Measurements from ENCODE around the gene DIDO1. TPM values are rescaled to one million over a fixed set of nuclear protein-coding genes. Genes with fewer than 3 reads are reported as not detected.

Gene DIDO1
- total RNA-seq, 2 donors from 2014 or later: 63.8 to 80.4 TPM

DNA sequence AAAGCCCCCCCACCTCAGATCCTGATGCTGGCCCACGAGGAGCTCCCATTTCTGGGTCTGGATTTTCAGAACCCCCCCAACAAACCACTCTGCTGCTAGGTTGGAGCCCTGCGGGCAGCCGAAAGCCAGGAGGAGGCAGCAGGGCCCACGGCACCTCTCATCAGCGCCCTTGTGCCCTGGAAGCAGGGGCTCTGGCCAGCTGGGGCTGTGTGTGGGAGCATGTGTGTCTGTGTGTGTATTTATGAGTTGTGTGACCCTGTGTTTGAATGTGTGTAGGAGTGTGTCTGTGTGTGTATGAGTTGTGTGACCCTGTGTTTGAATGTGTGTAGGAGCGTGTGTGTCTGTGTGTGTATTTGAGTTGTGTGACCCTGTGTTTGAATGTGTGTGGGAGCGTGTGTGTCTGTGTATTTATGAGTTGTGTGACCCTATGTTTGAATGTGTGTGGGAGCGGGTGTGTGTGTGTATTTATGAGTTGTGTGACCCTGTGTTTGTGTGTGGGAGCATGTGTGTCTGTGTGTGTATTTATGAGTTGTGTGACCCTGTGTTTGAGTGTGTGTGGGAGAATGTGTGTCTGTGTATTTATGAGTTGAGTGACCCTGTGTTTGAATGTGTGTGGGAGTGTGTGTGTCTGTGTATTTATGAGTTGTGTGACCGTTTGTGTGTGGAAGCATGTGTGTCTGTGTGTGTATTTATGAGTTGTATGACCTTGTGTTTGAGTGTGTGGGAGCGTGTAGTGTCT is 45.1 kb upstream of the DIDO1 start:
- no peak for ATAC-seq (ENCODE audit: insufficient number of reproducible peaks, low FRiP score, low read depth)
- H3K4me3 ChIP-seq: no peak overlapping the region
- no peaks in the 10 kb centered on the region for H3K27me3 ChIP-seq (replicated peaks; ENCODE audit: insufficient read depth)
- TF ChIP-seq, protein P1, sequence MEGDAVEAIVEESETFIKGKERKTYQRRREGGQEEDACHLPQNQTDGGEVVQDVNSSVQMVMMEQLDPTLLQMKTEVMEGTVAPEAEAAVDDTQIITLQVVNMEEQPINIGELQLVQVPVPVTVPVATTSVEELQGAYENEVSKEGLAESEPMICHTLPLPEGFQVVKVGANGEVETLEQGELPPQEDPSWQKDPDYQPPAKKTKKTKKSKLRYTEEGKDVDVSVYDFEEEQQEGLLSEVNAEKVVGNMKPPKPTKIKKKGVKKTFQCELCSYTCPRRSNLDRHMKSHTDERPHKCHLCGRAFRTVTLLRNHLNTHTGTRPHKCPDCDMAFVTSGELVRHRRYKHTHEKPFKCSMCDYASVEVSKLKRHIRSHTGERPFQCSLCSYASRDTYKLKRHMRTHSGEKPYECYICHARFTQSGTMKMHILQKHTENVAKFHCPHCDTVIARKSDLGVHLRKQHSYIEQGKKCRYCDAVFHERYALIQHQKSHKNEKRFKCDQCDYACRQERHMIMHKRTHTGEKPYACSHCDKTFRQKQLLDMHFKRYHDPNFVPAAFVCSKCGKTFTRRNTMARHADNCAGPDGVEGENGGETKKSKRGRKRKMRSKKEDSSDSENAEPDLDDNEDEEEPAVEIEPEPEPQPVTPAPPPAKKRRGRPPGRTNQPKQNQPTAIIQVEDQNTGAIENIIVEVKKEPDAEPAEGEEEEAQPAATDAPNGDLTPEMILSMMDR (IDR thresholded peaks at IDR 0.05): no peak
- peaks cover 6 to 11% of the 10 kb centered on the region in 2 donors for H3K4me1 ChIP-seq (ENCODE audit: control insufficient read depth in 1 of 2, low read depth in 2 of 2)
- no peak for DNase-seq (ENCODE audit: low spot score)
- no peaks in the 10 kb centered on the region for H3K9me3 ChIP-seq
- H3K36me3 ChIP-seq: no peaks in the 10 kb centered on the region
- H3K27ac ChIP-seq: no peak overlapping the region

DNA sequence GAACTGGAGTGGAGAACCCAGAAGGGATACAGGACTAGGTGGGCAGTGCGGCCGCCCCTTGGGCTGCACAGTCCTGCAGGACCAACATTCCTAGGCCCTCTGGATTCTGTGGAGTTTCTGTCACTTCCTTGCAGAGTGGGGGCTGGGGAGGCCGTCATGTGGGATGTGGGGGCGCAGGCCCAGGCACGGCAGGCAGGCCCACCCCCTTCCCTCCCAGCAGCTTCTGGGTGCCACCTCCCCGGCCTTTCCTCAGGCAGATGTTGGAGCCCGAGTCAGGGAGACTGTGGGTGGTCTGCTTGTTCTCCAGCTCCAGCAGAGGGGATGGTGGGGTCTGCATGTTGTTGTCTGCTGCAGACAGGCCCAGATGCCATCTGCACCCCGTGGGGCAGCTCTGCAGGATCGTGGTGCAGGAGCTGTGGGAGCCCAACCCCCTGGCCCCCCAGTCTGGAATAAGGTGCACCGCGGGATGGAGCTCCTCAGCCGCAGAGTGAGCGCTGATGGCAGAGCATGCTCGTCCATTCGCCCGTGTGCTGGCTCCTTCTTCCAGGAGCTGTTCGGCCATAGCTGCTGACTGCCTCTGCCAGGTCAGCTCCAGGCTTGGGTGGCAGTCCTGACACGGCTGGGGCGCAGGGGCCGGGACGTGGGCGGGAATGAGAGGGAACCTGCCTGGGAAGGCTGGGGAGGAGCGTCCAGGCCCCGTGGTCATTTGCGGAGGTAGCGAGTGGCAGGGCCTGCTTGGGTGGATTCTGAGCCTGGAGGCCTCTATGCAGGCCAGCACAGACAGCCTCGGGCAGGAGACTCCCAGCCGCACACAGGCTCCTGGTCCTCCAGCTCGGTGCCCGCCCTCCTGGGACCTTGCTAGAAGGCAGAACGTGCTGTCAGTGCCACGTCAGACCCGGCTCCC is 44.3 kb upstream of the DIDO1 start:
- no peaks in the 10 kb centered on the region for H3K27me3 ChIP-seq (replicated peaks; ENCODE audit: insufficient read depth)
- H3K36me3 ChIP-seq: no peaks in the 10 kb centered on the region
- DNase-seq (ENCODE audit: low spot score): no peak

DNA sequence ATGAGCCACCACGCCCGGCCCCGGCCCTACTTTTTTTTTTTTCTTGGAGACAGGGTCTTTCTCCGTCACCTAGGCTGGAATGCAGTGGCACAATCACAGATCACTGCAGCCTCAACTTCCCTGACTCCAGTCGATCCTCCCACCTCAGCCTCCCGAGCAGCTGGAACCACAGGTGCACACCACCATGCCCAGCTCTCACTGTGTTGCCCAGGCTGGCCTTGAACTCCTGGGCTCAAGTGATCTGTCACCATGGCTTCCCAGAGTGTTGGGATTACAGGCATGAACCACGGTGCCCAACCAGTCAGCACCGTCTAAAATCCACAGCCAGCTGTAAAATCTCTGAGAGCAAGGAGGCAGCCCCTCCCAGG is 43.6 kb upstream of the DIDO1 start:
- Histone ChIP-seq H3K4me1 (ENCODE audit: control insufficient read depth in 1 of 2, low read depth in 2 of 2) (peaks cover 6 to 11% of the 10 kb centered on the region in 2 donors), H3K4me3 (no peak overlapping the region), H3K27me3 (replicated peaks; ENCODE audit: insufficient read depth) (no peaks in the 10 kb centered on the region), H3K9me3 (no peaks in the 10 kb centered on the region), H3K27ac (no peak overlapping the region), H3K36me3 (no peaks in the 10 kb centered on the region)
- no peak for ATAC-seq (ENCODE audit: insufficient number of reproducible peaks, low FRiP score, low read depth)
- no peak for DNase-seq (ENCODE audit: low spot score)
- TF ChIP-seq, protein P1 (IDR thresholded peaks at IDR 0.05): no peak

More for the DNA sequence above, 44.3 kb upstream of the DIDO1 start:
- TF ChIP-seq, protein P1 (IDR thresholded peaks at IDR 0.05): no peak
- Histone ChIP-seq H3K27ac (no peak overlapping the region), H3K4me3 (no peak overlapping the region), H3K4me1 (ENCODE audit: control insufficient read depth in 1 of 2, low read depth in 2 of 2) (peaks cover 6 to 11% of the 10 kb centered on the region in 2 donors), H3K9me3 (no peaks in the 10 kb centered on the region)
- no peak for ATAC-seq (ENCODE audit: insufficient number of reproducible peaks, low FRiP score, low read depth)

DNA sequence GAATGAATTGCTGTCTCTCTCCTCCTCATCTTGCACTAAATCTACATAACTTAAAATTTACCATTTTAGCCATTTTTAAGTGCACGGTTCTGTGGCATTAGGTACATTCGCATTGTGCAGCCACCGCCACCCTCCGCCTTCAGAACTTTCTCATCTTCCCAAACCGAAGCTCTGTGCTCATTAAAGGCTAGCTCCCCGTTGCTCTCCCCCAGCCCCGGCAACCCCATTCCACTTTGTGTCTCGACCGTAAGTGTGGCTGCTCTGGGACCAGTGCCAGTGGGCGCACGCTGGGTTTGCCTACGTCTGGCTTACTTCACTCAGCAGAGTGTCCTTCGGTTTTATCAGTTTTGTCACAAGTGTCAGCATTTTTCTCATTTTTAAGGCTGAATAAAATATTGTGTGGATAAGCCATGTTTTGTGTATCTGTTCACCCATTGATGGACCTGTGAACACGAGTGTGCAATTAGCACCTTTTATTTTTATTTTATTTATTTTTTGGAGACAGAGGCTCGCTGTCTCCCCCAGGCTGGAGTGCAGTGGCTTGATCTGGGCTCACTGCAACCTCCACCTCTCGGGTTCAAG is 43.0 kb upstream of the DIDO1 start:
- TF ChIP-seq, protein P1 (IDR thresholded peaks at IDR 0.05): no peak
- no peaks in the 10 kb centered on the region for H3K27me3 ChIP-seq (replicated peaks; ENCODE audit: insufficient read depth)
- H3K4me3 ChIP-seq: no peak overlapping the region
- H3K27ac ChIP-seq: no peak overlapping the region
- ATAC-seq (ENCODE audit: insufficient number of reproducible peaks, low FRiP score, low read depth): no peak
- H3K4me1 ChIP-seq (ENCODE audit: control insufficient read depth in 1 of 2, low read depth in 2 of 2): peaks cover 6 to 11% of the 10 kb centered on the region in 2 donors
- DNase-seq (ENCODE audit: low spot score): no peak
- no peaks in the 10 kb centered on the region for H3K9me3 ChIP-seq
- H3K36me3 ChIP-seq: no peaks in the 10 kb centered on the region

All from thoracic aorta (tissue), 2 donors.